VCaP (cell line): ENCODE results near the gene ENO4.

Experiments
- H3K27ac ChIP-seq: fragments of 450-650 bp; 2 replicates; pipeline ENCODE4 v1.5.1; 2017
- CTCF ChIP-seq: fragments of 450-650 bp; conservative IDR thresholded peaks from 2 replicates; pipeline ENCODE4 v1.5.1; 2017; ENCODE audit warnings: mild to moderate bottlenecking, moderate library complexity

The ENO4 gene

GRCh38 chr10:116915340-116915739 is 66.0 kb downstream of the ENO4 start:
- no peak overlapping the region for H3K27ac ChIP-seq
- no peak for TF ChIP-seq CTCF

DNA sequence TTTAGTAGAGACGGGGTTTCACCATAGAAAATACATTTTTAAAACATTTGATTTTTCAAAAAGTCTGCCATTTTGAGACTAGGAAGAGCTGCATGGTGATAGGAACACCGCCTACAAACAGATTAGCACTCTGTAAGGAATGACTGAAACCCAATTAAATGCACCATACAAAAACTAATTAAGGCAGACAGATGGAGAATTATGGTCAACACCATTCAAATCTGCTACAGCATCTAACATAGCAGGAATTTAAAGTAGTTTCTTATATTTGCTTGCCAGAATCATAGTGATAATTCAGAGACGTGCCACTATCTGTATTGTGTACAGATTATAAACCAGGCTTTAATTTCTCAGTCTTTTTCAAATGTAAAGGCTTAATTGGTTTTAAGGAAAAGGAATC is 68.2 kb downstream of the ENO4 start:
- no peak overlapping the region for H3K27ac ChIP-seq
- TF ChIP-seq CTCF, result no peak

DNA sequence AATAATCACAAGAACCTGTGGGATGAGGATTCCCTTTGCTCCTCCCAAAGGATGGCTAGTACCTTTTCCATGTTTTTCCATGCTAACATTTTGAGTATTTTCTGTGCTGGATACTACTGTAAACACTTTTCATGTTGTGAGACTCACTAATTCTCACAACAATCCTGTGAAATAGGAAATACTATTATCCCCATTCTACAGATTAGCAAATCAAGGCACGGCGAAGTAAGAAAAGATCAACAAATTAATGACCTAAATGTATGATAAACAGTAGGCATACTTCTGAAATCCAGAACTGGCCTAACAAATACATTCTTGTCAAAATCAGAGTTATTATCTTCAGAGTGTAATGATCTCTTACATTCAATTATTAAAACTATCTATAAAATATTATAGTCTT is 69.3 kb downstream of the ENO4 start:
- H3K27ac ChIP-seq, result no peak overlapping the region
- TF ChIP-seq CTCF, result no peak

DNA sequence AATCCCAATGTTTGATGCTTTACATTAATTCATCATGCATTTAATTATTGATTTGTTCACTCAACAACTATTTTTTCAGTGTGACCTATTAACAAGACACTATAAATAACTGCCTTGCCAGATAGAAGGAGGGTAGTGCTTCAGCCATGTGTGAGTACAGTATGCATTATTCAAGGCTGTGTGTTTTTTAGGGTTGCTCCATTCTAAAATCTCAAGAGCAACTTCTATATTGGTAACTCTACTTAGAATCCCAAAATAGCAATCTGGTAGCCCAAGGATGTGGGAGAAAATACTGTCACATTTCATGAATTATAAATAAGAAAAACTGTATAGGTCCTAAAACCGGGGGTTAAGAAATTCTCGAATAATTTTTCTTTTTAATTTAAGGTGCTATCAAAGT is 69.9 kb downstream of the ENO4 start:
- no peak for TF ChIP-seq CTCF
- H3K27ac ChIP-seq, result no peak overlapping the region

DNA sequence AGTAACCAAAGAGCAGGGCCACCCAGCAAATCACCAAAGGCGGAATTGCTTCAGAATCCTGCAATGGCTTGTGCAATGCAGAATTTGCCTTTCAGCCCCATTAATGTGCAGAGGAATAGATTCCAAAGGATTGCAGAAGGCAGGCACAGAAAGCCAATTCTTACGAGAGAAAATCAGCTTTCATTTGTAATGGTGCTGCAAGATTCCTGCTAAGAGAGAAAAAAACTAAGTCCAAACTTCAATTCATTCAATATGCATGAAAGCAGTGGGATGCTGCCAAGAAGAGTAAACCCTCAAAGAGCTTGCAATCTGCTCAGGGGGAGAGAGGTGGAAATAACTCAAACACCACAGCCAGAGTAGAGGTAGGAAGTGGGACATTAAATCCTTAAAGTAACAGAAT is 70.4 kb downstream of the ENO4 start:
- no peak overlapping the region for H3K27ac ChIP-seq

GRCh38 chr10:116925056-116925455 is 75.8 kb downstream of the ENO4 start:
- H3K27ac ChIP-seq, result no peak overlapping the region
- TF ChIP-seq CTCF, result no peak

More for the DNA sequence above, 70.4 kb downstream of the ENO4 start:
- TF ChIP-seq CTCF, result no peak

GRCh38 chr10:116926426-116926825 is 77.1 kb downstream of the ENO4 start:
- no peak for TF ChIP-seq CTCF
- no peak overlapping the region for H3K27ac ChIP-seq

DNA sequence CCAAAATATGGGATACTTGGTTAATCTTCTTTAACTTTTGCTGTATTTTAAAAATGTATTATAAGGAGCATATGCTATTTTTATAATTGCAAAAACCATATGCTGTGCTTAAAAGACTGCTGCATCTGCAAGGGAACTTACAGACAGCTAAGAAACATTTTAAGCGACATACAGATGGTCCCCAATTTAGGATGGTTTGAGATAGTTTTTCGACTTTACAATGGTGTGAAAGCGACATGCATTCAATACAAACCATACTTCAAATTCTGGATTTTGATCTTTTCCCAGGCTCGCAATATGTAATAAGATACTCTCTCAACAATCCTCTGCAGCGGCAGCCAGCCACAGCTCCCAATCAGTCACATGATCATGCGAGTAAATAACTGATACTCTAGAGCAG is 82.5 kb downstream of the ENO4 start:
- TF ChIP-seq CTCF, result no peak
- no peak overlapping the region for H3K27ac ChIP-seq
